PC-9 (cell line): ENCODE data around the gene SULT4A1.

Source experiments
- EZH2 ChIP-seq: fragments of 200-600 bp; sonication (generic); IDR thresholded peaks from 2 replicates; pipeline ENCODE4 v1.8.0; 2017; ENCODE audit warnings: antibody characterized with exemption, low read depth
- TF ChIP-seq, protein P1 (sequence below): fragments of 200-600 bp; sonication (generic); conservative IDR thresholded peaks from 2 replicates; pipeline ENCODE4 v1.6.1; 2017; ENCODE audit warnings: mixed run types, antibody characterized with exemption, mild to moderate bottlenecking, moderate library complexity

DNA sequence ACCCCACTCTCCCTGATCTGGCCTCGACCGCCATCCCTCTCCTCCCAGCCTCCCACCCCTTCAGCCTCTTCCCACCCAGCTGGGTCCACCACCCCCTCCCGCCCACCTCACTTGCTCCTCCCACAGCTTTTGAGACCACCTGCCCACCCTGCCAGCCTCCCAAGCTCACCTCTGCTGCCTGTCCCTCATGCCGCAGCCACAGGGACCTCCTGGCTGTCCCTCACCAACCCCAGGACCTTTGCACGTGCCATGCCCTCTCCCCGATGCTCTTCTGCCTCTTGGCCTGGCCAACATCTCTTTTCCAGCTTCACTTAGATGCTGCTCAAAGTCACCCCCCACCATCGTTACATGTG is 23.0 kb upstream of the SULT4A1 start:
- TF ChIP-seq, protein P1, sequence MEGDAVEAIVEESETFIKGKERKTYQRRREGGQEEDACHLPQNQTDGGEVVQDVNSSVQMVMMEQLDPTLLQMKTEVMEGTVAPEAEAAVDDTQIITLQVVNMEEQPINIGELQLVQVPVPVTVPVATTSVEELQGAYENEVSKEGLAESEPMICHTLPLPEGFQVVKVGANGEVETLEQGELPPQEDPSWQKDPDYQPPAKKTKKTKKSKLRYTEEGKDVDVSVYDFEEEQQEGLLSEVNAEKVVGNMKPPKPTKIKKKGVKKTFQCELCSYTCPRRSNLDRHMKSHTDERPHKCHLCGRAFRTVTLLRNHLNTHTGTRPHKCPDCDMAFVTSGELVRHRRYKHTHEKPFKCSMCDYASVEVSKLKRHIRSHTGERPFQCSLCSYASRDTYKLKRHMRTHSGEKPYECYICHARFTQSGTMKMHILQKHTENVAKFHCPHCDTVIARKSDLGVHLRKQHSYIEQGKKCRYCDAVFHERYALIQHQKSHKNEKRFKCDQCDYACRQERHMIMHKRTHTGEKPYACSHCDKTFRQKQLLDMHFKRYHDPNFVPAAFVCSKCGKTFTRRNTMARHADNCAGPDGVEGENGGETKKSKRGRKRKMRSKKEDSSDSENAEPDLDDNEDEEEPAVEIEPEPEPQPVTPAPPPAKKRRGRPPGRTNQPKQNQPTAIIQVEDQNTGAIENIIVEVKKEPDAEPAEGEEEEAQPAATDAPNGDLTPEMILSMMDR: peak; percentile 53; the same call in 1 of the 2 replicates
- TF ChIP-seq EZH2: no peak
